NCI-H524 treated with DMSO at 0.1 percent for 48 hours (cell line): Measurements from ENCODE around the gene ATP6V0D1.
"Not testable (repeated sequence)": the region's sequence is repeated elsewhere in the genome, so short reads cannot be mapped to it uniquely, and the experiment has no call there.

Source experiments
- DNase-seq: peaks from one replicate; lab custom pipeline; 2025; lab: John Stamatoyannopoulos, UW

ATP6V0D1 gene

GRCh38 chr16:67480833-67481560 lies at the start of gene ATP6V0D1:
Gene ATP6V0D1, minus strand, starts transcription at chr16:67481157. Its CDS starts 71 bp downstream, at chr16:67481086.
- peak; percentile 80 for DNase-seq

- no peak for DNase-seq
Observed at GRCh38 chr16:67530013-67530939, 49.3 kb upstream of the ATP6V0D1 start.

GRCh38 chr16:67529582-67530012 lies 48.6 kb upstream of the ATP6V0D1 start:
- no peak for DNase-seq

- no peak for DNase-seq
Observed at GRCh38 chr16:67528870-67529581, 48.1 kb upstream of the ATP6V0D1 start.

- no peak for DNase-seq
Observed at GRCh38 chr16:67528222-67528869, 47.4 kb upstream of the ATP6V0D1 start, which contains the start of gene RIPOR1. Gene RIPOR1, plus strand, starts transcription at chr16:67528829. Its CDS starts 9,618 bp downstream, at chr16:67538447.

GRCh38 chr16:67526149-67526791 lies 45.3 kb upstream of the ATP6V0D1 start:
- no peak for DNase-seq

GRCh38 chr16:67525176-67525860 lies 44.4 kb upstream of the ATP6V0D1 start:
- no peak for DNase-seq

- peak; percentile 74 for DNase-seq
Observed at GRCh38 chr16:67521095-67521804, 40.3 kb upstream of the ATP6V0D1 start.

- no peak for DNase-seq
Observed at GRCh38 chr16:67519242-67519641, 38.3 kb upstream of the ATP6V0D1 start.

- DNase-seq, result no peak
Observed at GRCh38 chr16:67518676-67519075, 37.7 kb upstream of the ATP6V0D1 start.

- DNase-seq, result no peak
Observed at GRCh38 chr16:67517661-67518423, 36.9 kb upstream of the ATP6V0D1 start.

GRCh38 chr16:67517155-67517445 lies 36.1 kb upstream of the ATP6V0D1 start:
- no peak for DNase-seq

GRCh38 chr16:67516296-67517154 lies 35.6 kb upstream of the ATP6V0D1 start:
- DNase-seq, result no peak

GRCh38 chr16:67514382-67514828 lies 33.4 kb upstream of the ATP6V0D1 start:
- peak; percentile 12 for DNase-seq

GRCh38 chr16:67513892-67514291 lies 32.9 kb upstream of the ATP6V0D1 start:
- DNase-seq, result not testable (repeated sequence)

- no peak for DNase-seq
Observed at GRCh38 chr16:67509016-67509415, 28.1 kb upstream of the ATP6V0D1 start.

- DNase-seq, result no peak
Observed at GRCh38 chr16:67506468-67506867, 25.5 kb upstream of the ATP6V0D1 start.
